Measurements from ENCODE around the gene EDC4. TPM values are rescaled to one million over a fixed set of nuclear protein-coding genes. Genes with fewer than 3 reads are reported as not detected.

The EDC4 gene
- total and polyA plus RNA-seq, 2 of the 13 experiments (the other 11 are each of a cell fraction or from before 2014, with no cell fraction given), result 51.4 to 59.1 TPM

GRCh38 chr16:67901734-67902133 lies 28.9 kb downstream of the EDC4 start (continued):
- TF ChIP-seq, protein P1, sequence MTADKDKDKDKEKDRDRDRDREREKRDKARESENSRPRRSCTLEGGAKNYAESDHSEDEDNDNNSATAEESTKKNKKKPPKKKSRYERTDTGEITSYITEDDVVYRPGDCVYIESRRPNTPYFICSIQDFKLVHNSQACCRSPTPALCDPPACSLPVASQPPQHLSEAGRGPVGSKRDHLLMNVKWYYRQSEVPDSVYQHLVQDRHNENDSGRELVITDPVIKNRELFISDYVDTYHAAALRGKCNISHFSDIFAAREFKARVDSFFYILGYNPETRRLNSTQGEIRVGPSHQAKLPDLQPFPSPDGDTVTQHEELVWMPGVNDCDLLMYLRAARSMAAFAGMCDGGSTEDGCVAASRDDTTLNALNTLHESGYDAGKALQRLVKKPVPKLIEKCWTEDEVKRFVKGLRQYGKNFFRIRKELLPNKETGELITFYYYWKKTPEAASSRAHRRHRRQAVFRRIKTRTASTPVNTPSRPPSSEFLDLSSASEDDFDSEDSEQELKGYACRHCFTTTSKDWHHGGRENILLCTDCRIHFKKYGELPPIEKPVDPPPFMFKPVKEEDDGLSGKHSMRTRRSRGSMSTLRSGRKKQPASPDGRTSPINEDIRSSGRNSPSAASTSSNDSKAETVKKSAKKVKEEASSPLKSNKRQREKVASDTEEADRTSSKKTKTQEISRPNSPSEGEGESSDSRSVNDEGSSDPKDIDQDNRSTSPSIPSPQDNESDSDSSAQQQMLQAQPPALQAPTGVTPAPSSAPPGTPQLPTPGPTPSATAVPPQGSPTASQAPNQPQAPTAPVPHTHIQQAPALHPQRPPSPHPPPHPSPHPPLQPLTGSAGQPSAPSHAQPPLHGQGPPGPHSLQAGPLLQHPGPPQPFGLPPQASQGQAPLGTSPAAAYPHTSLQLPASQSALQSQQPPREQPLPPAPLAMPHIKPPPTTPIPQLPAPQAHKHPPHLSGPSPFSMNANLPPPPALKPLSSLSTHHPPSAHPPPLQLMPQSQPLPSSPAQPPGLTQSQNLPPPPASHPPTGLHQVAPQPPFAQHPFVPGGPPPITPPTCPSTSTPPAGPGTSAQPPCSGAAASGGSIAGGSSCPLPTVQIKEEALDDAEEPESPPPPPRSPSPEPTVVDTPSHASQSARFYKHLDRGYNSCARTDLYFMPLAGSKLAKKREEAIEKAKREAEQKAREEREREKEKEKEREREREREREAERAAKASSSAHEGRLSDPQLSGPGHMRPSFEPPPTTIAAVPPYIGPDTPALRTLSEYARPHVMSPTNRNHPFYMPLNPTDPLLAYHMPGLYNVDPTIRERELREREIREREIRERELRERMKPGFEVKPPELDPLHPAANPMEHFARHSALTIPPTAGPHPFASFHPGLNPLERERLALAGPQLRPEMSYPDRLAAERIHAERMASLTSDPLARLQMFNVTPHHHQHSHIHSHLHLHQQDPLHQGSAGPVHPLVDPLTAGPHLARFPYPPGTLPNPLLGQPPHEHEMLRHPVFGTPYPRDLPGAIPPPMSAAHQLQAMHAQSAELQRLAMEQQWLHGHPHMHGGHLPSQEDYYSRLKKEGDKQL (CRISPR knock-in tag; IDR thresholded peaks at IDR 0.05; ENCODE audit: low read depth), result no peak
- TF ChIP-seq ZNF121 (CRISPR knock-in tag; IDR thresholded peaks at IDR 0.05), result peak; percentile 99
- TF ChIP-seq, protein P2, sequence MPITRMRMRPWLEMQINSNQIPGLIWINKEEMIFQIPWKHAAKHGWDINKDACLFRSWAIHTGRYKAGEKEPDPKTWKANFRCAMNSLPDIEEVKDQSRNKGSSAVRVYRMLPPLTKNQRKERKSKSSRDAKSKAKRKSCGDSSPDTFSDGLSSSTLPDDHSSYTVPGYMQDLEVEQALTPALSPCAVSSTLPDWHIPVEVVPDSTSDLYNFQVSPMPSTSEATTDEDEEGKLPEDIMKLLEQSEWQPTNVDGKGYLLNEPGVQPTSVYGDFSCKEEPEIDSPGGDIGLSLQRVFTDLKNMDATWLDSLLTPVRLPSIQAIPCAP (CRISPR knock-in tag; IDR thresholded peaks at IDR 0.05; ENCODE audit: low read depth), result no peak
- no peak for TF ChIP-seq MTF2 (CRISPR knock-in tag; IDR thresholded peaks at IDR 0.05; ENCODE audit: borderline replicate concordance)
- no peak for TF ChIP-seq ZHX2 (IDR thresholded peaks at IDR 0.05; ENCODE audit: low read depth)
- no peak for TF ChIP-seq ZHX2 (CRISPR knock-in tag; IDR thresholded peaks at IDR 0.05; ENCODE audit: borderline replicate concordance)
- TF ChIP-seq ZNF414 (CRISPR knock-in tag; IDR thresholded peaks at IDR 0.05), result no peak
- peak; percentile 48; the same call in 1 of the 2 replicates for TF ChIP-seq KDM1A (CRISPR knock-in tag; IDR thresholded peaks at IDR 0.05)
- TF ChIP-seq, protein P3, sequence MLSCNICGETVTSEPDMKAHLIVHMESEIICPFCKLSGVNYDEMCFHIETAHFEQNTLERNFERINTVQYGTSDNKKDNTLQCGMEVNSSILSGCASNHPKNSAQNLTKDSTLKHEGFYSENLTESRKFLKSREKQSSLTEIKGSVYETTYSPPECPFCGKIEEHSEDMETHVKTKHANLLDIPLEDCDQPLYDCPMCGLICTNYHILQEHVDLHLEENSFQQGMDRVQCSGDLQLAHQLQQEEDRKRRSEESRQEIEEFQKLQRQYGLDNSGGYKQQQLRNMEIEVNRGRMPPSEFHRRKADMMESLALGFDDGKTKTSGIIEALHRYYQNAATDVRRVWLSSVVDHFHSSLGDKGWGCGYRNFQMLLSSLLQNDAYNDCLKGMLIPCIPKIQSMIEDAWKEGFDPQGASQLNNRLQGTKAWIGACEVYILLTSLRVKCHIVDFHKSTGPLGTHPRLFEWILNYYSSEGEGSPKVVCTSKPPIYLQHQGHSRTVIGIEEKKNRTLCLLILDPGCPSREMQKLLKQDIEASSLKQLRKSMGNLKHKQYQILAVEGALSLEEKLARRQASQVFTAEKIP (CRISPR knock-in tag; IDR thresholded peaks at IDR 0.05; ENCODE audit: borderline replicate concordance), result no peak
- TF ChIP-seq KAT7 (CRISPR knock-in tag; IDR thresholded peaks at IDR 0.05; ENCODE audit: borderline replicate concordance), result no peak
- TF ChIP-seq FOXM1 (CRISPR knock-in tag; IDR thresholded peaks at IDR 0.05), result no peak
- TF ChIP-seq MYC (CRISPR knock-in tag; IDR thresholded peaks at IDR 0.05; ENCODE audit: borderline replicate concordance), result no peak
- TF ChIP-seq ZNF619 (CRISPR knock-in tag; IDR thresholded peaks at IDR 0.05), result no peak
- TF ChIP-seq ZNF331 (CRISPR knock-in tag; IDR thresholded peaks at IDR 0.05), result no peak
- no peak for TF ChIP-seq THYN1 (CRISPR knock-in tag; IDR thresholded peaks at IDR 0.05; ENCODE audit: borderline replicate concordance, low read depth)
- no peak for TF ChIP-seq RBM22 (optimal IDR thresholded peaks at IDR 0.05; ENCODE audit: low read length)
